ENCODE results near the gene TM9SF4.
"Not testable (repeated sequence)": the region's sequence is repeated elsewhere in the genome, so short reads cannot be mapped to it uniquely, and the experiment has no call there.

The TM9SF4 gene

GRCh38 chr20:32089637-32090362 lies 19.7 kb upstream of the TM9SF4 start:
- DNase-seq (ENCODE audit: low read depth in 2 of 2, low spot score in 1 of 2): no peak

- DNase-seq (ENCODE audit: low read depth in 2 of 2, low spot score in 1 of 2): peak; percentile 43 to 55
Observed at GRCh38 chr20:32091888-32092346, 17.6 kb upstream of the TM9SF4 start.

GRCh38 chr20:32098786-32099185 lies 10.7 kb upstream of the TM9SF4 start:
- no peak for DNase-seq (ENCODE audit: low read depth in 2 of 2, low spot score in 1 of 2)

- DNase-seq (ENCODE audit: low read depth in 2 of 2, low spot score in 1 of 2): no peak
Observed at GRCh38 chr20:32108814-32109391, 611 bp upstream of the TM9SF4 start.

GRCh38 chr20:32110173-32110704 lies 725 bp downstream of the TM9SF4 start:
- DNase-seq (ENCODE audit: low read depth in 2 of 2, low spot score in 1 of 2): no peak

GRCh38 chr20:32110727-32111126 lies 1.2 kb downstream of the TM9SF4 start:
- DNase-seq (ENCODE audit: low read depth in 2 of 2, low spot score in 1 of 2): no peak

GRCh38 chr20:32111156-32111686 lies 1.7 kb downstream of the TM9SF4 start:
- no peak for DNase-seq (ENCODE audit: low read depth in 2 of 2, low spot score in 1 of 2)

- DNase-seq (ENCODE audit: low read depth in 2 of 2, low spot score in 1 of 2): no peak
Observed at GRCh38 chr20:32111753-32112152, 2.2 kb downstream of the TM9SF4 start.

- DNase-seq (ENCODE audit: low read depth in 2 of 2, low spot score in 1 of 2): no peak
Observed at GRCh38 chr20:32112841-32113240, 3.3 kb downstream of the TM9SF4 start.

GRCh38 chr20:32113591-32114260 lies 4.2 kb downstream of the TM9SF4 start:
- no peak for DNase-seq (ENCODE audit: low read depth in 2 of 2, low spot score in 1 of 2)

GRCh38 chr20:32114305-32114960 lies 4.9 kb downstream of the TM9SF4 start:
- no peak for DNase-seq (ENCODE audit: low read depth in 2 of 2, low spot score in 1 of 2)

- DNase-seq (ENCODE audit: low read depth in 2 of 2, low spot score in 1 of 2): no peak
Observed at GRCh38 chr20:32115211-32115767, 5.8 kb downstream of the TM9SF4 start.

GRCh38 chr20:32116079-32116521 lies 6.6 kb downstream of the TM9SF4 start:
- no peak for DNase-seq (ENCODE audit: low read depth in 2 of 2, low spot score in 1 of 2)

- DNase-seq (ENCODE audit: low read depth in 2 of 2, low spot score in 1 of 2): not testable (repeated sequence)
Observed at GRCh38 chr20:32116796-32117195, 7.3 kb downstream of the TM9SF4 start.

GRCh38 chr20:32118427-32118826 lies 8.9 kb downstream of the TM9SF4 start:
- DNase-seq (ENCODE audit: low read depth in 2 of 2, low spot score in 1 of 2): not testable (repeated sequence)

GRCh38 chr20:32119734-32120133 lies 10.2 kb downstream of the TM9SF4 start:
- DNase-seq (ENCODE audit: low read depth in 2 of 2, low spot score in 1 of 2): no peak

GRCh38 chr20:32121908-32122307 lies 12.4 kb downstream of the TM9SF4 start:
- DNase-seq (ENCODE audit: low read depth in 2 of 2, low spot score in 1 of 2): not testable (repeated sequence)

- DNase-seq (ENCODE audit: low read depth in 2 of 2, low spot score in 1 of 2): no peak
Observed at GRCh38 chr20:32123088-32123487, 13.6 kb downstream of the TM9SF4 start.

GRCh38 chr20:32124916-32125454 lies 15.5 kb downstream of the TM9SF4 start:
- no peak for DNase-seq (ENCODE audit: low read depth in 2 of 2, low spot score in 1 of 2)

- DNase-seq (ENCODE audit: low read depth in 2 of 2, low spot score in 1 of 2): no peak
Observed at GRCh38 chr20:32125506-32125905, 16.0 kb downstream of the TM9SF4 start.
